Heart right ventricle (tissue), 16 donors: ENCODE measurements around the gene NPAS3. TPM values are rescaled to one million over a fixed set of nuclear protein-coding genes. Genes with fewer than 3 reads are reported as not detected.

ENCODE experiments used
- ATAC-seq, 8 donors: fragments of 200-7000 bp; cut with Tn5 transposase; one replicate each; pipeline ENCODE4 v1.9.1; 2020; ENCODE audit warnings: mild to moderate bottlenecking in 8 of 8, moderate library complexity in 8 of 8, moderate number of reproducible peaks in 1 of 8
- DNase-seq, 2 donors: peaks; one replicate each; pipeline ENCODE4 v3.0.0-alpha.2; 2020
- H3K27ac ChIP-seq, 10 donors: fragments of 200-600 bp; sonication (generic) in 2 of 10; one replicate each; pipeline versions ENCODE4 v1.5.0 to v1.8.0; 2020 to 2022; ENCODE audit warnings: mild to moderate bottlenecking in 3 of 10
- H3K27me3 ChIP-seq, 7 donors: fragments of 200-600 bp; one replicate each; pipeline ENCODE4 v1.8.0; 2021 to 2022; ENCODE audit warnings: mild to moderate bottlenecking in 2 of 7
- H3K36me3 ChIP-seq, 9 donors: fragments of 200-600 bp; sonication (generic) in 1 of 9; one replicate each; pipeline versions ENCODE4 v1.5.0 to v1.8.0; 2020 to 2022; ENCODE audit warnings: mild to moderate bottlenecking in 2 of 9
- H3K4me1 ChIP-seq, 9 donors: fragments of 200-600 bp; sonication (generic) in 1 of 9; one replicate each; pipeline versions ENCODE4 v1.5.0 to v1.8.0; 2020 to 2022; ENCODE audit warnings: mild to moderate bottlenecking in 4 of 9
- H3K4me3 ChIP-seq, 10 donors: fragments of 200-600 bp; sonication (generic) in 2 of 10; one replicate each; pipeline versions ENCODE4 v1.5.0 to v1.8.0; 2020 to 2022; ENCODE audit warnings: mild to moderate bottlenecking in 7 of 10, moderate library complexity in 2 of 10
- H3K9me3 ChIP-seq, 11 donors: fragments of 200-600 bp in 10 of 11; sonication (generic) in 2 of 11; one replicate each; pipeline versions ENCODE4 v1.5.0 to v1.8.0; 2013 to 2022; ENCODE audit warnings: mild to moderate bottlenecking in 2 of 11, control low read depth in 1 of 11, moderate library complexity in 1 of 11
- WGBS, 2 donors: extraction: QIAGEN DNeasy Blood & Tissue Kit; methylation state at CpG; one replicate each; pipeline ENCODE4 v1.1.7; 2013; ENCODE audit warnings: inconsistent platforms in 1 of 2; 5-methylcytosine and 5-hydroxymethylcytosine counted together
- intact Hi-C, 10 donors: fragments of 100-400 bp; cut with DNase I; formaldehyde crosslinking; loops; one replicate each; pipeline versions ENCODE4 v1.11.1 to v1.14.2; 2022
- polyA plus RNA-seq, 2 donors: library from polyadenylated mRNA; stranded (reverse); fragments of 200-250 nt; gene quantifications; one replicate each; pipeline ENCODE4 v1.2.3, GENCODE V29; 2013
- total RNA-seq, 10 donors: library from RNA; stranded (reverse); fragmentation: NEBNext Ultra II Directional in 3 of 10; extraction: Animal tissue kit (Norgen Biotek cat#: 25700) in 3 of 10; gene quantifications; one replicate each; pipeline versions ENCODE4 v1.2.1 to v1.2.4, GENCODE V29; 2021 to 2023
- TF ChIP-seq, protein P1 (sequence below), 9 donors: fragments of 200-600 bp; sonication (generic) in 2 of 9; IDR thresholded peaks; one replicate each; pipeline versions ENCODE4 v1.5.0 to v1.8.0; 2021 to 2022; ENCODE audit warnings: antibody characterized with exemption in 9 of 9, mild to moderate bottlenecking in 5 of 9, moderate library complexity in 1 of 9
- donor health status: Arrhythmogenic right ventricular cardiomyopathy.
- donor health status: ischemic (EF 13 %, LVEDD 7.1; RV severe dilation, severe dysfunction).
- donor health status: healthy with polysubstance abuse.
- donor health status: DM: no; HTN: yes; CAD: no.
- donor health status: DM: no; HTN: no; CAD: no.
- donor health status: ischemic (EF 25% LVEDD 6.9; RV normal size, moderate dysfunction).
- donor health status: ischemic (EF 25% LVEDD 5.7; RV mildly dilated, moderate dysfunction).
- donor health status: healthy.
- donor health status: DM: yes; HTN: yes; CAD: no.
- donor health status: Ischemic cardiomyopathy.
- donor health status: ischemic (EF 35%, LVEDD 5.7; RV mildly dilated, moderate dysfunction).
- donor health status: nonischemic (EF 11% LVEDD 7.7; RV severe dilation, severe dysfunction).
- donor health status: DM: yes; HTN: yes; CAD: no.
- donor health status: PGD.
- donor health status: ischemic (EF 29% LVEDD 5.4; RV normal size, mild dysfunction).
- donor health status: nonischemic (EF 23%, LVEDD 6.1; RV moderate dilation, normal function).

The NPAS3 gene
- total and polyA plus RNA-seq, 12 donors, result 0.12 to 2.8 (median 0.99) TPM

DNA sequence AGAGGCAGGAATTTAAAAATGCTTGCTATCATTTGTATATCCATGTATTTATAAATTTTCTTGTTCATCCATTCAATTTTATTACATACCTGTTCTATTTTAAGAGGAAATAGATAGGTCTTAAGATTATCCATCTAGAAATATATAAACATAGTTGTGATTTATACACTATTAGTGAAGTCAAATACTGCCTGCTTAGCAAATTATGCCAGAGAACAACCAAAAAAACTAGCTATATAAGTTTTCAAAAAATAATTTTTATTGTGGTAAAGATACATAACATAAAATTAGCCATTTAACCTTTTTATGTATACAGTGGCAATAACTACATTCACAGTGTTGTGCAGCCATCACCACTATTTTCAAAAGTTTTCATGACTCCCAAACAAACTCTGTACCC, 237.3 kb downstream of the NPAS3 start:
- TF ChIP-seq, protein P1, sequence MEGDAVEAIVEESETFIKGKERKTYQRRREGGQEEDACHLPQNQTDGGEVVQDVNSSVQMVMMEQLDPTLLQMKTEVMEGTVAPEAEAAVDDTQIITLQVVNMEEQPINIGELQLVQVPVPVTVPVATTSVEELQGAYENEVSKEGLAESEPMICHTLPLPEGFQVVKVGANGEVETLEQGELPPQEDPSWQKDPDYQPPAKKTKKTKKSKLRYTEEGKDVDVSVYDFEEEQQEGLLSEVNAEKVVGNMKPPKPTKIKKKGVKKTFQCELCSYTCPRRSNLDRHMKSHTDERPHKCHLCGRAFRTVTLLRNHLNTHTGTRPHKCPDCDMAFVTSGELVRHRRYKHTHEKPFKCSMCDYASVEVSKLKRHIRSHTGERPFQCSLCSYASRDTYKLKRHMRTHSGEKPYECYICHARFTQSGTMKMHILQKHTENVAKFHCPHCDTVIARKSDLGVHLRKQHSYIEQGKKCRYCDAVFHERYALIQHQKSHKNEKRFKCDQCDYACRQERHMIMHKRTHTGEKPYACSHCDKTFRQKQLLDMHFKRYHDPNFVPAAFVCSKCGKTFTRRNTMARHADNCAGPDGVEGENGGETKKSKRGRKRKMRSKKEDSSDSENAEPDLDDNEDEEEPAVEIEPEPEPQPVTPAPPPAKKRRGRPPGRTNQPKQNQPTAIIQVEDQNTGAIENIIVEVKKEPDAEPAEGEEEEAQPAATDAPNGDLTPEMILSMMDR (IDR thresholded peaks at IDR 0.05), result no peak
- Histone ChIP-seq H3K27ac (no peak overlapping the region), H3K4me1 (no peaks in the 10 kb centered on the region), H3K9me3 (no peaks in the 10 kb centered on the region), H3K27me3 (no peaks in the 10 kb centered on the region), H3K4me3 (no peak overlapping the region), H3K36me3 (no peaks in the 10 kb centered on the region)
- no peak for ATAC-seq
- DNase-seq, result no peak
- intact Hi-C loops, result no loop called here

DNA sequence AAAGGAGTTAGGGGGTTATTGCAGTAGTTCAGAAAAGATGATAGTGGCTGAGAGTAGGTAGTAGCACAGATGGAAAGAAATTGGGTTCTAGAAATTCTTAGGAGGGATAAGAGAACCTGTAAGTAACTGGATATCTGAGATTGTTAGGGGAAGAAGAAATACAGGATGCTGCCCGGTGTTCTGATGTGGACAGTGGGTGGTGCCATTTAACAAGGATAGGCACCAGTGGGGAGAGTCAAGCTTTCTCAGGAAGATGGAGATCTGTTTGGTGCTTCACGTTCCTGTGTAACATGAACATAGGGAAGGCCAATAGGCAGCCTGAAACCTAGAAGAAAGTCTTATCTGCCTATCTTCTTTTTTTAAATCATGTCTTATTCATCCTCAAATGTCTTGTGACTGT, 245.9 kb downstream of the NPAS3 start:
- Histone ChIP-seq H3K27me3 (peaks cover 0 to 14% (median 0%) of the 10 kb centered on the region in 7 donors), H3K4me3 (no peak overlapping the region), H3K9me3 (no peaks in the 10 kb centered on the region), H3K4me1 (no peaks in the 10 kb centered on the region), H3K36me3 (no peaks in the 10 kb centered on the region), H3K27ac (no peak overlapping the region)
- TF ChIP-seq, protein P1 (IDR thresholded peaks at IDR 0.05), result peak in 5 of 9 donors; percentile 10 to 38 (median 18)
- WGBS, 2 donors, result 37 to 51% methylated on average over 2 of the region's 2 CpGs
- no peak for ATAC-seq
- intact Hi-C loops, result loop anchor here in 1 of 10 donors (10.0 kb wide), 1 partner anchor 610 kb away; no protein-coding TSS in a partner anchor
- DNase-seq, result no peak

DNA sequence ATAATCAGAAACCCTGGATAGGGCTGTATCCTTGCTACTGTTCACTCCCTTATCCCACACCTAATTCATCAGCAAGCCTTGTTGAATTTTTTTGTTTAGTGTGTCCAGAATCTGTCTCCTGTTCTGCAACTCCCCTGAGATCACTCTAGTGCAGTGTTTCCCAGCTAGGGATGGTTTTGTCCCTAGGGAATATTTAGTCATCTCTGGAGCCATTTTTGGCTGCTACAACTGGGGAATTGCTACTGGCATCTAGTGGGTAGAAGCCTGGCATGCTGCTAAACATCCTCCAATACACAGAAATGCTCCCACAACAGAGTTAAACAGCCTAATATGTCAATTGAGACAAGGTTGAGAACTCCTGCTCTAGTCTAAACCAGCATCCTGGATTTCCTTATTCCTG, 248.0 kb downstream of the NPAS3 start:
- ATAC-seq (no peak), DNase-seq (no peak)
- Histone ChIP-seq H3K9me3 (no peaks in the 10 kb centered on the region), H3K27ac (no peak overlapping the region), H3K4me1 (no peaks in the 10 kb centered on the region), H3K4me3 (no peak overlapping the region), H3K27me3 (peaks cover 0 to 14% (median 0%) of the 10 kb centered on the region in 7 donors), H3K36me3 (no peaks in the 10 kb centered on the region)
- TF ChIP-seq, protein P1 (IDR thresholded peaks at IDR 0.05), result no peak
- intact Hi-C loops, result loop anchor here in 1 of 10 donors (10.0 kb wide), 1 partner anchor 608 kb away; no protein-coding TSS in a partner anchor

DNA sequence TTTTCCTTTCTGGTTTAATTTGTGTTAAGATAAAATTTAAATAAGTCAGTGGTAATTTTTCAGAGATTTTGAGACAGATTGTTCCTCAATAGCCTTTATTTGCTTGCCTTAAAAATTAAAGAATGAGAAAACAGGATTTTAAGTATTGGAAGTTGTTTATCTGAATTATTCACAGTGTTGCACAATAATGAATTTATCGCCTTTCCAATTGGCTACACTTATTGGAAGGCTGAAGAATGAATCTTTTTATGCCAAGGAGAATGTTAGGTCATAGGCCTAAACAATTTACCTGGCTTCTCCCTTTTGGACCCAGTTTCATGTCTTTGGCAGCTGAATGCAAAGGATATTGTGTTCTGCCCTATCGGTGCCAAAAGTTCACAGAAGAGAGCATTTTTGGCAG, 250.2 kb downstream of the NPAS3 start:
- TF ChIP-seq, protein P1 (IDR thresholded peaks at IDR 0.05), result no peak
- Histone ChIP-seq H3K27ac (no peak overlapping the region), H3K4me1 (no peaks in the 10 kb centered on the region), H3K36me3 (no peaks in the 10 kb centered on the region), H3K4me3 (no peak overlapping the region), H3K9me3 (no peaks in the 10 kb centered on the region), H3K27me3 (peaks cover 0 to 7% (median 0%) of the 10 kb centered on the region in 7 donors)
- ATAC-seq, result no peak
- WGBS, 2 donors, result 75 to 80% methylated on average over 2 of the region's 2 CpGs
- intact Hi-C loops, result loop anchor here in 1 of 10 donors (10.0 kb wide), 1 partner anchor 606 kb away; no protein-coding TSS in a partner anchor
- DNase-seq, result no peak
